Memory B cell (primary cell): ENCODE measurements around the gene RALGAPA1.
"Not testable (repeated sequence)": the region's sequence is repeated elsewhere in the genome, so short reads cannot be mapped to it uniquely, and the experiment has no call there.

ENCODE experiments used
- ATAC-seq: fragments of 150-1000 bp; cut with Tn5 transposase; 2 replicates; pipeline ENCODE4 v1.10.0; 2021; ENCODE audit warnings: low read depth, mild to moderate bottlenecking, moderate library complexity
- DNase-seq, 2 donors: peaks; one replicate each; pipeline ENCODE4 v3.0.0; 2022; ENCODE audit warnings: low spot score in 2 of 2
- H3K27ac Mint-ChIP-seq: one replicate; pipeline ENCODE4 v1.8.0; 2022; ENCODE audit warnings: mild to moderate bottlenecking, moderate library complexity, mixed read lengths
- H3K27me3 Mint-ChIP-seq: one replicate; pipeline ENCODE4 v1.8.0; 2022; ENCODE audit warnings: mixed read lengths
- H3K36me3 Mint-ChIP-seq: one replicate; pipeline ENCODE4 v1.8.0; 2022; ENCODE audit warnings: mild to moderate bottlenecking, mixed read lengths
- H3K4me1 Mint-ChIP-seq: one replicate; pipeline ENCODE4 v1.8.0; 2022; ENCODE audit warnings: mixed read lengths
- H3K4me3 Mint-ChIP-seq: one replicate; pipeline ENCODE4 v1.8.0; 2022; ENCODE audit warnings: mild to moderate bottlenecking, moderate library complexity, mixed read lengths
- H3K9me3 Mint-ChIP-seq: one replicate; pipeline ENCODE4 v1.8.0; 2022; ENCODE audit warnings: mixed read lengths

The RALGAPA1 gene

DNA sequence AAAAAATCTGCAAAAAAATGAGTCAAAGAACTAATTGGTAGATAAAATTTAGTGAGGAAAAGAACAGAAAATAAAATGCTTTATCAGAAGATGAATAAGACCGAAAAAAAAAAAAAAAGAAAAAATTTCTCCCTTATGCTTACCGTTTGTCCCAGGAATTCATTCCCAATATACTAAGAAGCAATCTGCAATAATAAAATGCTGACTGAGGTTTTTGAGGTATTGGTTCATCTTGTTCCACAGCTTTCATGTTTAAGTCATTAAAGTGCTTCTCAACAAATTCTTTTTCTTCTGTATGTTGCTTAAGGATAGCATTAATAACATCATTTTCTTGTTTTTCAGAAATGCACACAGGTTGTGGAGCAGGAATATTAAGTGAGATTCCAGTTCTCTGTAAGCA lies 182.1 kb downstream of the RALGAPA1 start:
- DNase-seq, ATAC-seq, H3K4me3 Mint-ChIP-seq, H3K9me3 Mint-ChIP-seq, H3K27ac Mint-ChIP-seq, H3K27me3 Mint-ChIP-seq, H3K4me1 Mint-ChIP-seq: not testable (repeated sequence)
- peaks cover 15% of the 10 kb centered on the region for H3K36me3 Mint-ChIP-seq

- H3K9me3 Mint-ChIP-seq, H3K27me3 Mint-ChIP-seq, H3K4me1 Mint-ChIP-seq, ATAC-seq, H3K27ac Mint-ChIP-seq, DNase-seq, H3K4me3 Mint-ChIP-seq: not testable (repeated sequence)
- peaks cover 38% of the 10 kb centered on the region for H3K36me3 Mint-ChIP-seq
Observed at GRCh38 chr14:35621996-35622395, 187.1 kb downstream of the RALGAPA1 start.

GRCh38 chr14:35619998-35620397 lies 189.1 kb downstream of the RALGAPA1 start:
- H3K9me3 Mint-ChIP-seq, H3K27ac Mint-ChIP-seq, H3K4me1 Mint-ChIP-seq, ATAC-seq, H3K4me3 Mint-ChIP-seq, DNase-seq, H3K27me3 Mint-ChIP-seq: not testable (repeated sequence)
- H3K36me3 Mint-ChIP-seq = peaks cover 46% of the 10 kb centered on the region

GRCh38 chr14:35619461-35619860 lies 189.6 kb downstream of the RALGAPA1 start:
- H3K9me3 Mint-ChIP-seq, H3K27ac Mint-ChIP-seq, H3K27me3 Mint-ChIP-seq, H3K4me3 Mint-ChIP-seq, H3K4me1 Mint-ChIP-seq, ATAC-seq, DNase-seq: not testable (repeated sequence)
- peaks cover 46% of the 10 kb centered on the region for H3K36me3 Mint-ChIP-seq

GRCh38 chr14:35617500-35617899 lies 191.6 kb downstream of the RALGAPA1 start:
- no peak overlapping the region for H3K27ac Mint-ChIP-seq
- peaks cover 4% of the 10 kb centered on the region for H3K4me1 Mint-ChIP-seq
- H3K9me3 Mint-ChIP-seq = no peaks in the 10 kb centered on the region
- peaks cover 53% of the 10 kb centered on the region for H3K36me3 Mint-ChIP-seq
- H3K4me3 Mint-ChIP-seq = no peak overlapping the region
- ATAC-seq (no peak), DNase-seq (no peak)
- H3K27me3 Mint-ChIP-seq = no peaks in the 10 kb centered on the region

DNA sequence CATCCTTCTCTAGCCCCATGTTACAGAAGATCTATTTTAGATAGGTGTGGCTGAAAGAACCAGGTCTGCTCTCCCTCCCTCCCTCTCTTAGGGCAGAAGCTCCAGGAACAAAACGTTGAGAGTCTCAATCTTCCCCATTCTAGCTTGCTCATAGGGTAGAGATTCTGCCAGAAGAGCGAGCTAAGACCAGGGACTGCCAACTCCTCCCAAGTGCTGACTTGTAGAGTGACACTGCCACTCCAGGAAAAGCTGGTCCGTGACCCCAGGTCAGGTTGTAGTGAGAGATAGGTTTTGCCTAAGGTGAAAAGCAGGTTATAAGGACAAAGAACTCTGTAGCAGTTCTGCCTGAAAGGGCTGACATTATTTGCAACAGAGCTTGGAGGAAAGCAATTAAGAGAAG lies 201.7 kb downstream of the RALGAPA1 start:
- Mint-ChIP-seq H3K36me3 (peaks cover 58% of the 10 kb centered on the region), H3K27ac (no peak overlapping the region)

GRCh38 chr14:35600253-35600652 lies 208.8 kb downstream of the RALGAPA1 start:
- Mint-ChIP-seq H3K9me3 (peaks cover 5% of the 10 kb centered on the region), H3K4me3 (no peak overlapping the region), H3K4me1 (no peaks in the 10 kb centered on the region), H3K36me3 (peaks cover 61% of the 10 kb centered on the region), H3K27me3 (no peaks in the 10 kb centered on the region), H3K27ac (no peak overlapping the region)
- DNase-seq (no peak), ATAC-seq (no peak)

More for the DNA sequence above, 201.7 kb downstream of the RALGAPA1 start:
- ATAC-seq (no peak), DNase-seq (no peak)
- Mint-ChIP-seq H3K4me3 (no peak overlapping the region), H3K27me3 (no peaks in the 10 kb centered on the region), H3K4me1 (no peaks in the 10 kb centered on the region), H3K9me3 (peaks cover 2% of the 10 kb centered on the region)

- Mint-ChIP-seq H3K4me3 (no peak overlapping the region), H3K27me3 (no peaks in the 10 kb centered on the region), H3K36me3 (peaks cover 67% of the 10 kb centered on the region), H3K9me3 (peaks cover 18% of the 10 kb centered on the region), H3K27ac (no peak overlapping the region), H3K4me1 (no peaks in the 10 kb centered on the region)
- ATAC-seq (no peak), DNase-seq (no peak)
Observed at GRCh38 chr14:35594616-35595015, 214.5 kb downstream of the RALGAPA1 start.

DNA sequence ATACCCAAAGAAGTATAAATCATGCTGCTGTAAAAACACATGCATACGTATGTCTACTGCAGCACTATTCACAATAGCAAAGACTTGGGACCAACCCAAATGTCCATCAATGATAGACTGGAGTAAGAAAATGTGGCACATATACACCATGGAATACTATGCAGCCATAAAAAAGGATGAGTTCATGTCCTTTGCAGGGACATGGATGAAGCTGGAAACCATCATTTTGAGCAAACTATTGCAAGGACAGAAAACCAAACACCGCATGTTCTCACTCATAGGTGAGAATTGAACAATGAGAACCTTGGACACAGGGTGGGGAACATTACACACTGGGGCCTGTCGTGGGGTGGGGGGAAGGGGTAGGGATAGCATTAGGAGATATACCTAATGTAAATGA lies 221.7 kb downstream of the RALGAPA1 start:
- ATAC-seq, H3K27ac Mint-ChIP-seq, H3K27me3 Mint-ChIP-seq, DNase-seq, H3K4me1 Mint-ChIP-seq, H3K4me3 Mint-ChIP-seq: not testable (repeated sequence)
- H3K36me3 Mint-ChIP-seq = peaks cover 76% of the 10 kb centered on the region
- H3K9me3 Mint-ChIP-seq = peaks cover 17% of the 10 kb centered on the region

DNA sequence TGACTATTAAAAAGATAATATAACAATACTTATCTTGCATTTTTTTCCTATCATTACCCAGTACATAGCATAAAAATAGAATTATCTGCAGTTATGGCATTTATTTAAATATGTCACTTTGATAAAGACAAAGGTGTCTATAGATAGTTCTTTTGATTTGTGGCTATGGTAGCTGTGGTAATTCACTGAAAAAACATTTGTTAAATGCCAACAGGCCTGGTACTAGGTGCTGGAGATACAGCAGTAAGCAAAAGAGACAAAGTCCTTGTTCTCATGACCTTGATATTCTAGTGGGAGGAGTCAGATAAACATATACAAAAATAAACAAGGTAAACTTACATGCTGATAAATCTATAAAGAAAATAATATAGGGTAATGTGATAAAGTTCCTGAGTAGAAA lies 230.5 kb downstream of the RALGAPA1 start:
- no peaks in the 10 kb centered on the region for H3K4me1 Mint-ChIP-seq
- ATAC-seq (no peak), DNase-seq (no peak)
- H3K9me3 Mint-ChIP-seq = peaks cover 5% of the 10 kb centered on the region
- H3K36me3 Mint-ChIP-seq = peaks cover 27% of the 10 kb centered on the region
- H3K4me3 Mint-ChIP-seq = no peak overlapping the region
- no peak overlapping the region for H3K27ac Mint-ChIP-seq
- H3K27me3 Mint-ChIP-seq = no peaks in the 10 kb centered on the region

DNA sequence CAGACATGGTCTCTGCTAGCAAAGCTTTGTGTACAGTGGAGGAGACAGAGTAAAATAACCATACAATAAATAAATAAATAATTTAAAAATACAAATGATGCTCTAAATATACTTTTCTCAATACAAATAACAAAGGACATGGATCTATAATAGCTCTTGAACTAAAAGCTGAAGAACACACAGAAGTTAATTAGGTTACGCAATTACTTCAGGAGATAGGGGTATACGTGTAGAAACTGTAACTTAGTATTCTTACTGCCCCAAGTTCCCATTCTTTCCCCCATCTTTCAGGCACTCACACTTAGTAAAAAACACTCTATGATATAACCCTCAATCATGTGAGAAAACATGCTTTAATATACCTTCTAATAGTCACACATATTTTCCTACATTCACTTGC lies 231.0 kb downstream of the RALGAPA1 start:
- H3K4me3 Mint-ChIP-seq = no peak overlapping the region
- ATAC-seq (no peak), DNase-seq (no peak)
- H3K4me1 Mint-ChIP-seq = no peaks in the 10 kb centered on the region
- H3K36me3 Mint-ChIP-seq = peaks cover 22% of the 10 kb centered on the region
- H3K27ac Mint-ChIP-seq = no peak overlapping the region
- no peaks in the 10 kb centered on the region for H3K27me3 Mint-ChIP-seq
- H3K9me3 Mint-ChIP-seq = peaks cover 1% of the 10 kb centered on the region

GRCh38 chr14:35576856-35577255 lies 232.2 kb downstream of the RALGAPA1 start:
- H3K4me1 Mint-ChIP-seq = no peaks in the 10 kb centered on the region
- ATAC-seq (no peak), DNase-seq (no peak)
- H3K9me3 Mint-ChIP-seq = no peaks in the 10 kb centered on the region
- no peak overlapping the region for H3K4me3 Mint-ChIP-seq
- no peaks in the 10 kb centered on the region for H3K27me3 Mint-ChIP-seq
- no peak overlapping the region for H3K27ac Mint-ChIP-seq
- peaks cover 15% of the 10 kb centered on the region for H3K36me3 Mint-ChIP-seq

GRCh38 chr14:35576260-35576659 lies 232.8 kb downstream of the RALGAPA1 start:
- DNase-seq = no peak
- H3K9me3 Mint-ChIP-seq = no peaks in the 10 kb centered on the region
- H3K4me3 Mint-ChIP-seq = no peak overlapping the region
- H3K36me3 Mint-ChIP-seq = peaks cover 13% of the 10 kb centered on the region
- no peak for ATAC-seq
- no peaks in the 10 kb centered on the region for H3K27me3 Mint-ChIP-seq
- no peak overlapping the region for H3K27ac Mint-ChIP-seq
- H3K4me1 Mint-ChIP-seq = no peaks in the 10 kb centered on the region

DNA sequence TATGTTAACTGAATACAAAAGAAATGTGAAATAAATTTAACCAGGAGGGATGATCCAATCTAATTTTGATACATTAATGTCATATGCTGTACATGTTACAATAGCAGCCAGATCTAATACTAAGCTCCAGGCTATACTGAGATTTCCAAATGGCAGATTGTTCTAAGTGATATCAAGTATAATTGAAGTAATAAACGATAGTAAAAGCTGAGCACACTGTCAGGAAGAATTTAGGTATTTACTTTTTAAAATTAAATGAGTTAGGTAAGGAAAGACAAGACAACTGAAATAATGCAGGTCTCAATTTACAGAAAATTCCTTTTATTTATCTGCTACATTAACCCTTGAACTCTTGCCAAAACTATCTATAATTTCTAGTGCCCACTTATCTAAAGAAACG lies 235.2 kb downstream of the RALGAPA1 start:
- Mint-ChIP-seq H3K36me3 (peaks cover 12% of the 10 kb centered on the region), H3K27ac (no peak overlapping the region), H3K4me3 (no peak overlapping the region), H3K4me1 (no peaks in the 10 kb centered on the region), H3K9me3 (no peaks in the 10 kb centered on the region), H3K27me3 (no peaks in the 10 kb centered on the region)
- ATAC-seq (no peak), DNase-seq (no peak)

GRCh38 chr14:35571598-35571997 lies 237.5 kb downstream of the RALGAPA1 start:
- Mint-ChIP-seq H3K27ac (no peak overlapping the region), H3K4me3 (no peak overlapping the region), H3K27me3 (no peaks in the 10 kb centered on the region), H3K36me3 (peaks cover 10% of the 10 kb centered on the region), H3K9me3 (no peaks in the 10 kb centered on the region), H3K4me1 (no peaks in the 10 kb centered on the region)
- DNase-seq = no peak
- no peak for ATAC-seq
